WTC11 (cell line): ENCODE data around the gene CPT1B. TPM values are rescaled to one million over a fixed set of nuclear protein-coding genes. Genes with fewer than 3 reads are reported as not detected.

ENCODE experiments used
- ATAC-seq: fragments of 200-7000 bp; cut with Tn5 transposase; 2 replicates; pipeline ENCODE4 v1.10.0; 2021; ENCODE audit warnings: mild to moderate bottlenecking, moderate library complexity
- CTCF ChIA-PET: fragments of 300-600 bp; sonication (Branson Sonifier 250); formaldehyde crosslinking; loops from one replicate; lab custom pipeline; 2021; ENCODE audit warnings: antibody characterized with exemption; lab: Charles Lee
- POLR2A ChIA-PET: fragments of 350-600 bp; sonication (Branson Sonifier 250); formaldehyde crosslinking; loops from one replicate; lab custom pipeline; 2021; ENCODE audit warnings: antibody characterized with exemption; lab: Charles Lee
- DNase-seq: peaks from one replicate; pipeline ENCODE4 v3.0.0; 2021; ENCODE audit warnings: low spot score
- H3K27ac Mint-ChIP-seq: 2 replicates; pipeline ENCODE4 v1.8.0; 2021; ENCODE audit warnings: mixed read lengths
- H3K27me3 Mint-ChIP-seq: 2 replicates; pipeline ENCODE4 v1.8.0; 2021; ENCODE audit warnings: low read depth, mild to moderate bottlenecking, moderate library complexity, mixed read lengths
- H3K36me3 Mint-ChIP-seq: 2 replicates; pipeline ENCODE4 v1.8.0; 2021; ENCODE audit warnings: mixed read lengths
- H3K4me1 Mint-ChIP-seq: 2 replicates; pipeline ENCODE4 v1.8.0; 2022; ENCODE audit warnings: mixed read lengths
- H3K4me3 Mint-ChIP-seq: 2 replicates; pipeline ENCODE4 v1.8.0; 2021; ENCODE audit warnings: mild to moderate bottlenecking, moderate library complexity, mixed read lengths
- H3K9me3 Mint-ChIP-seq: 2 replicates; pipeline ENCODE4 v1.8.0; 2021; ENCODE audit warnings: mixed read lengths
- CREM ChIP-seq: sonication (generic); formaldehyde crosslinking; IDR thresholded peaks from 2 replicates; pipeline ENCODE4 v1.8.1; 2022; ENCODE audit warnings: mild to moderate bottlenecking, missing genetic modification reagents, moderate library complexity
- FOXJ3 ChIP-seq: sonication (generic); formaldehyde crosslinking; IDR thresholded peaks from 2 replicates; pipeline ENCODE4 v1.9.0; 2021; ENCODE audit warnings: missing genetic modification reagents, mild to moderate bottlenecking, borderline replicate concordance
- NR2C2 ChIP-seq: sonication (generic); formaldehyde crosslinking; IDR thresholded peaks from 2 replicates; pipeline ENCODE4 v1.8.0; 2022; ENCODE audit warnings: mild to moderate bottlenecking, missing genetic modification reagents
- PRDM15 ChIP-seq: sonication (generic); formaldehyde crosslinking; IDR thresholded peaks from 2 replicates; pipeline ENCODE4 v1.8.0; 2022; ENCODE audit warnings: missing genetic modification reagents
- TEAD1 ChIP-seq: sonication (generic); formaldehyde crosslinking; IDR thresholded peaks from 2 replicates; pipeline ENCODE4 v1.8.0; 2022; ENCODE audit warnings: mild to moderate bottlenecking, missing genetic modification reagents
- ZNF281 ChIP-seq: sonication (generic); formaldehyde crosslinking; IDR thresholded peaks from 2 replicates; pipeline ENCODE4 v1.8.0; 2023; ENCODE audit warnings: mild to moderate bottlenecking, missing genetic modification reagents
- ZNF317 ChIP-seq: sonication (generic); formaldehyde crosslinking; IDR thresholded peaks from 2 replicates; pipeline ENCODE4 v1.8.1; 2023; ENCODE audit warnings: low read depth, mild to moderate bottlenecking, moderate library complexity, missing genetic modification reagents, borderline replicate concordance
- total RNA-seq: library from RNA; stranded (reverse); gene quantifications from 3 replicates; pipeline ENCODE4 v1.2.3, GENCODE V29; 2021

CPT1B gene
- total RNA-seq, 1 experiment from 2014 or later: 33.7 TPM

- Mint-ChIP-seq H3K4me3 (peak overlapping the region; percentile 70), H3K4me1 (peaks cover 11% of the 10 kb centered on the region), H3K27ac (no peak overlapping the region), H3K27me3 (peaks cover 18% of the 10 kb centered on the region), H3K9me3 (no peaks in the 10 kb centered on the region), H3K36me3 (no peaks in the 10 kb centered on the region)
- ChIA-PET POLR2A (interaction anchor here (0.6 to 1.9 kb wide), 2 partner anchors 13 to 15 kb away, joined by 3 to 12 read pairs; no protein-coding TSS in a partner anchor), CTCF (interaction anchor here (0.5 to 4.5 kb wide), 30 partner anchors 14 to 482 kb away, joined by 3 to 78 read pairs (median 4); partner anchors contain the start of genes CPT1B, SCO2, SHANK3 and SYCE3)
- no peak for DNase-seq
- TF ChIP-seq ZNF281 (CRISPR knock-in tag) (no peak), ZNF317 (CRISPR knock-in tag) (0 out of 2 replicates have a peak, but pooled peaks have one; percentile 29), NR2C2 (no peak), TEAD1 (CRISPR knock-in tag) (no peak), PRDM15 (CRISPR knock-in tag) (peak; percentile 22; the same call in 1 of the 2 replicates)
- ATAC-seq: no peak
Measured at GRCh38 chr22:50626850-50627641, 48.8 kb upstream of the CPT1B start.

DNA sequence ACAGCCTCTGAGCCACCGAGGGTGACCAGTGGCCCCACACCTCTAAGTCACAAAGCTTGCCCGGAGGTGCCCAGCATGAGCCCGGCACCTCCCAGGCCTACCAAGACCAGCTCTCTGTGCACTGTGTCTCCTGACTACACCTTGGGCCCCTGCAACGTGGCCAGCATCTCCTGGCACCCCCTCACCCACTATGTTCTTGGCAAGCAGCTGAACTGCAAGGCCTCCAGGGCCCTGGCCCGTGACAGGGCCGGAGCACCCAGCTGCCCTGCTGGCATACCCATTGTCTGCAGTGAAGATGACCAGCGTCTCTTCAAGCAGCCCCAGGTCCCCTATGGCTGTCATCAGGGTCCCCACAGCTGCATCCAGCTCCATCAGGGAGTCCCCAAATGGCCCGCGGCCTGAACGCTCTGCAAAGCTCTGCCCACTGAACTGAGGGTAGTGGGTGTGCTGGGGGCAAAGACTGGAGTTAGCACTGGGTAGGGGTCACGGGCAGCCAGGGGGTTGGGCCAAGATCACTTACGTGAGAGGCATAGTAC lies 48.2 kb upstream of the CPT1B start:
- H3K27ac Mint-ChIP-seq: no peak overlapping the region
- DNase-seq (no peak), ATAC-seq (no peak)
- H3K27me3 Mint-ChIP-seq: peaks cover 23% of the 10 kb centered on the region
- no peaks in the 10 kb centered on the region for H3K9me3 Mint-ChIP-seq
- CTCF ChIA-PET: interaction anchor here (0.5 to 4.5 kb wide), 23 partner anchors 14 to 482 kb away, joined by 3 to 78 read pairs (median 4); partner anchors contain the start of genes SCO2, SHANK3 and SYCE3
- H3K4me3 Mint-ChIP-seq: peak overlapping the region; percentile 53
- POLR2A ChIA-PET: no interaction called here
- H3K36me3 Mint-ChIP-seq: no peaks in the 10 kb centered on the region
- peaks cover 17% of the 10 kb centered on the region for H3K4me1 Mint-ChIP-seq
- TF ChIP-seq PRDM15 (CRISPR knock-in tag): no peak
- TF ChIP-seq FOXJ3 (CRISPR knock-in tag): no peak
- TF ChIP-seq CREM (CRISPR knock-in tag): no peak
